ENCODE data around the gene BEAN1.

Gene BEAN1

GRCh38 chr16:66508248-66508913 is 81.3 kb downstream of the BEAN1 start:
- H3K4me3 ChIP-seq (replicated peaks in 1 of 2; ENCODE audit: low read depth in 2 of 2, low read length in 2 of 2), result no peak overlapping the region
- peak; percentile 58 to 77 for DNase-seq (ENCODE audit: low read depth in 2 of 2)
- TF ChIP-seq CTCF (IDR thresholded peaks at IDR 0.05; ENCODE audit: low read depth, low read length), result no peak

DNA sequence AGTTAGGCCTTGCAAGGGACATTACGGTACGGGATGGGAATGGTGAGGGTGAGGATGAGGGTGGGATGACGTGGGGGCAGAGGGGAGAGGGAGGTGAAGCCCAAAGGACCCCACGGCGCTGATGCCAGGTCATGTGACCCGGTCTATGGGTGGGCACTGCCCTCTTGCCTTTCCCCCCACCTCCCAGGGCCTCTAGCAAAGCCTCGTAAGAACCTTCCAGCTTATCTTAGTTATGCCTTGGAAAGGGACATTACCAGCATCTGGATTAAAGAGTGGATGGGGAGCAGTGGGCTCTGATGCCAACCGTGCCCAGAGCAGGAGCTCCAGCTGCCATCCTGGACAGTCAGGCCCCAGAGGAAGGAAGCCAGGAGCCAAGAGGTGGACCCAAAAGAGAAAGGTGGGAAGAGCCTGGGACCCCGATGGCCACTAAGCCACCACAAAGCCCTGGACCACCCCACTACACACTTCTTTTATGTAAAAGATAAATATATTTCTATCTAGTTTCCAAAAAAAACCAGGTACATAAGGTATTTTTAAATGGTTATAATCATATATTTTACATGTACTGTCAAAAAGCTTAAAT is 81.9 kb downstream of the BEAN1 start:
- no peak for TF ChIP-seq CTCF (IDR thresholded peaks at IDR 0.05; ENCODE audit: low read depth, low read length)
- H3K4me3 ChIP-seq (replicated peaks in 1 of 2; ENCODE audit: low read depth in 2 of 2, low read length in 2 of 2), result no peak overlapping the region
- DNase-seq (ENCODE audit: low read depth in 2 of 2), result no peak

DNA sequence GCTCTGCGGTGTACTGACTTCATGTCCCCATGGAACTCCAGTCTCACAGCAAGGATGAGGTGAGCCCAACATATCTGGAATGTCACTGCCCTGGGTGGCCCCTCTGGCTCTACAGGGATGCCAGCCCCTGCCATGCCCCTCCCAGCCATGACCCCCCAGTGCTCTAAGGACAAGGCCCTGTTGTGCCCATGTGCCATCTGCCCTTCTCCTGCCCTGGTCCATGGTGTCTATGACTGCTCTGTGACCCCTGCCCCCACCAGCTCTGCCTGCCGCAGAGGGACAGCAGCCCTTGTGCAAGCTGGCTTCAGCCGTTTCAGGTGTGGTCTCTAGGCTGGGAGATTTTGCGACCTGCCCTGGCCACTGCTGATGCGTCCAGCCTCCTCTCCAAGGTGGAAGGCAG is 82.5 kb downstream of the BEAN1 start:
- no peak overlapping the region for H3K4me3 ChIP-seq (replicated peaks in 1 of 2; ENCODE audit: low read depth in 2 of 2, low read length in 2 of 2)
- TF ChIP-seq CTCF (IDR thresholded peaks at IDR 0.05; ENCODE audit: low read depth, low read length), result no peak

DNA sequence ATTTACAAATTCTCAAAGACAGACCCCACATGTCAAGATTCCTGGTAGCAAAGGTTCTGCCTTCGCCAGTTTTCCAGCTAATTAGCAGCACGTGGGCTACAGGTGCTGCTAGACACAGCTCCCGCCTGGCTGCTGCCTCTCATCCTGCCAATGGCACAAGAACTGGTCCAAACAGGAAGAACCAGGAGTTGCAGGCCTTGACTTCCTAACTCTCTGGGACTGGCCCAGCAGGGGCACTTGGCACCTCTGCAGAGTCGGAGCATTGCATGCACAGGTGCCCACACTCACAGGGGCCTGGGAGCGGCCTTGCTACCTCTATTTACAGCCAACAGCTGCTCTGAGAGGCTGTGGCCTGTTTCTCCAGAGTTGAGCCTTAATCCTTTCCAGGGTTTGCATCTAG is 83.2 kb downstream of the BEAN1 start:
- TF ChIP-seq CTCF (IDR thresholded peaks at IDR 0.05; ENCODE audit: low read depth, low read length), result no peak
- H3K4me3 ChIP-seq (replicated peaks in 1 of 2; ENCODE audit: low read depth in 2 of 2, low read length in 2 of 2), result no peak overlapping the region
- DNase-seq (ENCODE audit: low read depth in 2 of 2), result no peak

More for the DNA sequence above, 82.5 kb downstream of the BEAN1 start:
- no peak for DNase-seq (ENCODE audit: low read depth in 2 of 2)

GRCh38 chr16:66510711-66511601 is 83.9 kb downstream of the BEAN1 start:
- DNase-seq (ENCODE audit: low read depth in 2 of 2), result peak in 1 of 2 donors; percentile 49
- no peak for TF ChIP-seq CTCF (IDR thresholded peaks at IDR 0.05; ENCODE audit: low read depth, low read length)
- no peak overlapping the region for H3K4me3 ChIP-seq (replicated peaks in 1 of 2; ENCODE audit: low read depth in 2 of 2, low read length in 2 of 2)

- TF ChIP-seq CTCF (IDR thresholded peaks at IDR 0.05; ENCODE audit: low read depth, low read length), result peak; percentile 8
- H3K4me3 ChIP-seq (replicated peaks in 1 of 2; ENCODE audit: low read depth in 2 of 2, low read length in 2 of 2), result no peak overlapping the region
- peak; percentile 74 to 81 for DNase-seq (ENCODE audit: low read depth in 2 of 2)
Measured at GRCh38 chr16:66511602-66512271, 84.6 kb downstream of the BEAN1 start.

All from cardiac fibroblast (primary cell).